Endothelial cell of umbilical vein (primary cell): ENCODE data around the gene CCDC160.

Experiments
- EZH2 ChIP-seq: IDR thresholded peaks from 2 replicates; pipeline ENCODE4 v1.6.1; 2012; ENCODE audit warnings: borderline replicate concordance, low read depth, mild to moderate bottlenecking, moderate library complexity, low read length, inconsistent platforms; ENCODE audit not compliant: severe bottlenecking
- FOS ChIP-seq: IDR thresholded peaks from 2 replicates; pipeline ENCODE4 v1.6.1; 2011; ENCODE audit warnings: mild to moderate bottlenecking, low read length, moderate library complexity, borderline replicate concordance; ENCODE audit not compliant: insufficient read depth
- GATA2 ChIP-seq: IDR thresholded peaks from 2 replicates; pipeline ENCODE4 v1.7.0; 2011; ENCODE audit warnings: low read depth, mild to moderate bottlenecking, moderate library complexity, mixed read lengths, low read length; ENCODE audit not compliant: insufficient read length, insufficient read depth
- MYC ChIP-seq: IDR thresholded peaks from one replicate; pipeline ENCODE4 v1.6.1; 2011; ENCODE audit warnings: mild to moderate bottlenecking, low read depth, low read length
- POLR2A ChIP-seq: IDR thresholded peaks from 2 replicates; pipeline ENCODE4 v1.6.1; 2012; ENCODE audit warnings: low read depth, mild to moderate bottlenecking, control low read depth, low read length
- POLR2AphosphoS5 ChIP-seq: IDR thresholded peaks from 2 replicates; pipeline ENCODE4 v1.6.1; 2012; ENCODE audit warnings: low read depth, mild to moderate bottlenecking, control low read depth, low read length, moderate library complexity; ENCODE audit not compliant: insufficient read depth
- TF ChIP-seq, protein P1 (sequence below), 2 donors: IDR thresholded peaks; 1 replicate in 1 of 2; 2 replicates in 1 of 2; pipeline ENCODE4 v1.5.1; 2011; ENCODE audit warnings: low read length in 2 of 2, mild to moderate bottlenecking in 2 of 2, moderate library complexity in 2 of 2, control low read depth in 1 of 2, inconsistent platforms in 1 of 2, low read depth in 1 of 2; ENCODE audit not compliant: insufficient read depth in 1 of 2; ENCODE audit errors: extremely low read depth in 1 of 2
- TF ChIP-seq, protein P2 (sequence below): IDR thresholded peaks from 2 replicates; pipeline ENCODE4 v1.6.1; 2011; ENCODE audit not compliant: insufficient read depth, insufficient read length

DNA sequence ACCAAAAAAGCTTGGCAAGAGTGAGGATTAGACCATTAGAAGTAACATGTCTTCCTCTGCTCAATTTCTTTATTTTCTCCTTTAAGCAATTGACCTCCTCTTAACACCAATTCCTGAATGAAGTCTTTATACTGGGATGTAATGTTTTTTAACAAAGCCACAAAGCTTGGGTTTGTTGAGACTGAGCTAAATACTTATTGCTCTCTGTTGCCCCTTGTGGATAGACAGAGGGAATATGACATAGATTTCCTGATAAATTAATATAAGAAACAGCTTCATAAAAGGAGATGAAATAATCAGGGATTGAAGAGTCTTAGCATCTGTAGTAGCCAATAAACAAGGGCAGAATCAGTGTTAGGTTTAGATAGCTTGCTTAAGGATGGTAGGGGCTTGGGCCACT, 57.6 kb downstream of the CCDC160 start:
- TF ChIP-seq, protein P1, sequence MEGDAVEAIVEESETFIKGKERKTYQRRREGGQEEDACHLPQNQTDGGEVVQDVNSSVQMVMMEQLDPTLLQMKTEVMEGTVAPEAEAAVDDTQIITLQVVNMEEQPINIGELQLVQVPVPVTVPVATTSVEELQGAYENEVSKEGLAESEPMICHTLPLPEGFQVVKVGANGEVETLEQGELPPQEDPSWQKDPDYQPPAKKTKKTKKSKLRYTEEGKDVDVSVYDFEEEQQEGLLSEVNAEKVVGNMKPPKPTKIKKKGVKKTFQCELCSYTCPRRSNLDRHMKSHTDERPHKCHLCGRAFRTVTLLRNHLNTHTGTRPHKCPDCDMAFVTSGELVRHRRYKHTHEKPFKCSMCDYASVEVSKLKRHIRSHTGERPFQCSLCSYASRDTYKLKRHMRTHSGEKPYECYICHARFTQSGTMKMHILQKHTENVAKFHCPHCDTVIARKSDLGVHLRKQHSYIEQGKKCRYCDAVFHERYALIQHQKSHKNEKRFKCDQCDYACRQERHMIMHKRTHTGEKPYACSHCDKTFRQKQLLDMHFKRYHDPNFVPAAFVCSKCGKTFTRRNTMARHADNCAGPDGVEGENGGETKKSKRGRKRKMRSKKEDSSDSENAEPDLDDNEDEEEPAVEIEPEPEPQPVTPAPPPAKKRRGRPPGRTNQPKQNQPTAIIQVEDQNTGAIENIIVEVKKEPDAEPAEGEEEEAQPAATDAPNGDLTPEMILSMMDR (IDR thresholded peaks at IDR 0.05; ENCODE audit: extremely low read depth in 1 of 2, insufficient read depth in 1 of 2, low read depth in 1 of 2, low read length in 2 of 2), result no peak
- no peak for TF ChIP-seq POLR2A
- no peak for TF ChIP-seq MYC
- no peak for TF ChIP-seq EZH2
- no peak for TF ChIP-seq GATA2
- TF ChIP-seq, protein P2, sequence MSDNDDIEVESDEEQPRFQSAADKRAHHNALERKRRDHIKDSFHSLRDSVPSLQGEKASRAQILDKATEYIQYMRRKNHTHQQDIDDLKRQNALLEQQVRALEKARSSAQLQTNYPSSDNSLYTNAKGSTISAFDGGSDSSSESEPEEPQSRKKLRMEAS, result no peak
- no peak for TF ChIP-seq POLR2AphosphoS5
- no peak for TF ChIP-seq FOS
